GM12874 (cell line): ENCODE data around the gene MATK.

Source experiments
- CTCF ChIP-seq: IDR thresholded peaks from 2 replicates; pipeline ENCODE4 v1.5.1; 2011; ENCODE audit warnings: low read depth, mild to moderate bottlenecking, control low read depth, low read length, moderate library complexity; ENCODE audit not compliant: insufficient read depth

The MATK gene

DNA sequence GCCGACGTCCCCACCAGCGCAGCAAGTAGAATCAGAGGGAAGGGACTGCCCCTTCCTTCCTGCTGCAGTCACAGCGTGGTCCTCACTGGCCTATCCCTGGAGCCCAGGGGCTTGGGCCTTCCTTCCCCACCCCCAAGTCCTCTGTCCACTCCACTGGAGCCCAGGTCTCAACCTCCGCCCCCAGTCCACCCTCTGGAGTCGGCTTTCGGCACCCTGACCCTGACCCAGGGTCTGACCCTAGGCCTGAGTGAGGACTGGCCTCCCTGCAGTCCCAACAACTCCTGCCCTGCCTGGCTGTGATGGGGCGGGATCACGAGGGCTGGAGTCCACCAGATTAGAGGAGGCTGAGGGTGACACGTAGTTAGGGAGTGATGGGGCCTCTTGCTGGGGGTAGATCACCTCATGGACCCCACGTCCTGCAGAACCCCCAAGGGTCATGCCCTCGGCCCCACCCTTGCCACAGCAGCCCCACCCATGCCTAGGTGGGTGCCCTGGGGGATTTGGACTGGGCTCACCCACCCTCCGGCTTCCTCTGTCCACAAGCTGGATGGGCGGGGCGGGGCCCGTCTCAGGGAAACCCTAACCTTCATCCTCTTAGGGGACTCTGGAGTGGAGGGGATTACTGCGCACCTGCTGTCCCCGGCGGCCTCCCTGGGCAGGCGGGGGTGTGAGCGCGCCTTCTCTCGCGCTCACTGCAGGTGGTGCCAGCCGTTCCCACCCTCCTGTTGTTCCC lies 18.0 kb downstream of the MATK start:
- TF ChIP-seq CTCF = no peak

- no peak for TF ChIP-seq CTCF
Measured at GRCh38 chr19:3767050-3767449, 19.1 kb downstream of the MATK start.

DNA sequence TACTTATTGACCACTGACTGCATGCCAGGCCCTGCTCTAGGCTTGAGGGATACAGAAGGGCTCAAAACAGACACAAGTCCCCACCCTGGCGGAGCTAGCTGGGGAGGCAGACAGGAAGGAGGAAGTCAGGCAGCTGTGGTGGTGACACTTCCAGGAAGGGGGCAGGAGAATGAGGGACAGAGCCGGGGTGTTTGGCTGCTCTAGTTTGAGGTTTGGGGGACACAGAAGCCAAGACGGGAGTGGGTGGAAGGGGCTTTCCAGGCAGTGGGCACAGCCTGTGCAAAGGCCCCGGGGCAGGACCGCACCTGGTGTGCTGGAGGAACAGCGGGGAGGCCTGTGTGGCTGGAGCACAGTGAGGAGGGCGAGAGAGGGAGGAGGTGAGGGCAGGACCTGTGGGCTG lies 19.7 kb downstream of the MATK start:
- no peak for TF ChIP-seq CTCF

DNA sequence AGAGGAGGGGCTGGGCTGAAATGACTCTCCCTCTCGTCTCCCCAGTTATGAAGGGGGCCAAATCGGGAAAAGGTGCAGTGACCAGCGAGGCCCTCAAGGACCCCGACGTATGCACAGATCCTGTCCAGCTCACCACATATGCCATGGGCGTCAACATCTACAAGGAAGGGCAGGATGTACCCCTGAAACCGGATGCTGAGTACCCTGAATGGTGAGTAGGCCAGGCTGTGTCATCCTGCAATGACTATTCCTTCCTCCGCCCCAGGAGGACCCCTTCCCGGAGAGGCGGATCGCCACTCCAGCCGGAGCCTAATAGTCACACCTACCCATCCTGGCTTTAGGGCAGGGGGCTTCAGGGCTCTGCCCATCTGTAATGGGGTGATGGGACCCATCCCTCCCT lies 21.1 kb downstream of the MATK start:
- no peak for TF ChIP-seq CTCF

DNA sequence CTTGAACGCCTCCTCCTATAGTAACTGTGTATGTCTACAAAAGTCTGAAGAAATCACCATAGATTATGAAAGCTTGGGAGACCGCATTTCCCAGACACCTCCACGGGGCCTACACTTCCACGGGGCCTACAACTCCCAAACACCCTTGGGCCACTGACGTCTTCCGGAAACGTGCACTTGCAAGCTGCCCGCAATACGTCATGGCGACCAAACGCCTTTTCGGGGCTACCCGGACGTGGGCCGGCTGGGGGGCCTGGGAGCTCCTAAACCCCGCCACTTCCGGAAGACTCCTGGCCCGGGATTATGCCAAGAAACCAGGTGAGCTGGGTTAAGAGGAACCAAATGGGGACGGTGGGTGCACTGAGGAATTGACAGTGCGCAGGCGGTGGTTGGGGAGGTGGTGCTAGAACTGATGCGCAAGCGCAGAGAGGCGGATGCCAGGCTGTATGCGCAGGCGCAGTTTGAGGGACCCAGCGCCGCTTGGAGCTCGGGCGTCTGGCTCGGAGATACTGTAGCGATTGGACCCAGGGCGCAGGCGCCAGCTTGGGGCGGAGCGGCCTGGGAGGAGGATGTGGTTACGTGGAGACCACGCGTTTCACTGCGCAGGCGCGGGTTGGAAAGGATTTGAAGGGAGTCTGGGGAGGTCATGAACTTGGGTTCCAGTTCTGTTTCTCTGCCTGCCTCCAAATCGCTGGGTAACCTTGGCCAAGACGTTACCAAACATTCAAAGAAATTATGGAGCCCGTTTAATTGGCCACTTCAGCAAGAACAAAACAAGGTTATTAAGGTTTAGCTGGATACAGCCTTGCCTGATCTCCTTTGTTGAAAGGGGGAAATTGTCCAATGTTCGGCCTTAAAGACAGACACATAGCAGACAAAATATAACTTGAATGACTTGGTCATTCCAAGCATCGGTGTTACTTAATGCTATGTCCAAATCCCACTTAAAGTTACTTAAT lies 23.4 kb downstream of the MATK start, which contains the start of gene MRPL54:
Gene MRPL54 (plus strand): TSS at position 182 of the 959 bp plus-strand sequence. CDS start 19 bp downstream, at position 201.
- no peak for TF ChIP-seq CTCF

GRCh38 chr19:3762130-3762473 lies 24.1 kb downstream of the MATK start:
- TF ChIP-seq CTCF = no peak

DNA sequence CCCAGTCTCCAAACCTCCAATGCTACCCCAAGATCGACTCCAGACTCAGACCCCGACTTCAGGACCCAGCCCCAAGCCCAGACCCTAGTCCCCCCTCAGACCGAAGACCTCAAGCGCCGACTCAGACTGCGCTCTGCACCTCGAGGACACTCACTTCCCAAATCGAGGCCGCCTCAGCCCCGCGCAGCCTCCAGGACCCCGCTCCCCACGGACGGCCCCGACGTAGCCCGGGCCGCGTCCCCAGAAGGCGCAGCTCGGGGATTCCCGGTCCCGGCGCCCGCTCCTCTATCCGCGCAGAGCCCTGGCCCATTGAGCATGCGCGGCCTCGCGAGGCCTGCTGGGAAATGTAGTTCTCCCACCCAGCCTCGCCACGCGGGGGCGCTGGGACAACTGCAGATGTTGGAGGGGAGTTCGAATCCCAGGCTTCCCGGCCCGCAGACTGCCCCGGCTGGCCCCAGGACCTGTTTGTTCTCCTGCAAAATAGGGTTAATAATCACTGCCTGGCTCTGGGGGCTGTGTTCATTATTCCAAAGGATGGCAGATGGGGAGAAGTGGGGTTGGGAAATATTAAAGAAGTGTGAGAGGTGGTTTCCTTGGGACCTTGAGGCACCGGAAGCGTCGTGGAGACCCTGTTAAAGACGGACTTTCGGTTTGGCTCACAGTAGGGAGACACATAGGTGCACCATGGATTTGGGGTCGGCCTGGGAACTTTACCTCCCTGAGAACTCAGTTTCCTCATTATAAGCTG lies 24.6 kb downstream of the MATK start, which contains the start of gene APBA3:
Gene APBA3 (minus strand): TSS at position 311 of the 748 bp plus-strand sequence. CDS start 1,428 bp downstream, outside the sequence.
- peak; percentile 74 for TF ChIP-seq CTCF
